ENCODE measurements around the gene GNA12. TPM values are rescaled to one million over a fixed set of nuclear protein-coding genes. Genes with fewer than 3 reads are reported as not detected.
A peak's percentile ranks its signal among the peaks of the same experiment; 100 is the strongest.

The GNA12 gene
- total RNA-seq, 2 experiments from 2014 or later, result 14.4 to 18.6 TPM

- H3K9me3 Mint-ChIP-seq (ENCODE audit: low read depth), result no peaks in the 10 kb centered on the region
- no peaks in the 10 kb centered on the region for H3K4me1 Mint-ChIP-seq
- H3K36me3 Mint-ChIP-seq, result no peaks in the 10 kb centered on the region
- H3K27me3 Mint-ChIP-seq, result no peaks in the 10 kb centered on the region
- H3K4me3 Mint-ChIP-seq, result no peak overlapping the region
- ATAC-seq (no peak), DNase-seq (no peak)
- H3K27ac Mint-ChIP-seq, result no peak overlapping the region
- CTCF ChIA-PET, result interaction anchor here (0.5 kb wide), 1 partner anchor 45 kb away, joined by 4 read pairs; no protein-coding TSS in a partner anchor
Measured at GRCh38 chr7:2807460-2807844, 36.7 kb downstream of the GNA12 start.

GRCh38 chr7:2806571-2806970 lies 37.5 kb downstream of the GNA12 start:
- peaks cover 1% of the 10 kb centered on the region for H3K4me1 Mint-ChIP-seq
- H3K9me3 Mint-ChIP-seq (ENCODE audit: low read depth), result no peaks in the 10 kb centered on the region
- no peak overlapping the region for H3K27ac Mint-ChIP-seq
- no peaks in the 10 kb centered on the region for H3K27me3 Mint-ChIP-seq
- no peaks in the 10 kb centered on the region for H3K36me3 Mint-ChIP-seq
- no peak overlapping the region for H3K4me3 Mint-ChIP-seq
- ATAC-seq (no peak), DNase-seq (no peak)
- CTCF ChIA-PET, result no interaction called here

DNA sequence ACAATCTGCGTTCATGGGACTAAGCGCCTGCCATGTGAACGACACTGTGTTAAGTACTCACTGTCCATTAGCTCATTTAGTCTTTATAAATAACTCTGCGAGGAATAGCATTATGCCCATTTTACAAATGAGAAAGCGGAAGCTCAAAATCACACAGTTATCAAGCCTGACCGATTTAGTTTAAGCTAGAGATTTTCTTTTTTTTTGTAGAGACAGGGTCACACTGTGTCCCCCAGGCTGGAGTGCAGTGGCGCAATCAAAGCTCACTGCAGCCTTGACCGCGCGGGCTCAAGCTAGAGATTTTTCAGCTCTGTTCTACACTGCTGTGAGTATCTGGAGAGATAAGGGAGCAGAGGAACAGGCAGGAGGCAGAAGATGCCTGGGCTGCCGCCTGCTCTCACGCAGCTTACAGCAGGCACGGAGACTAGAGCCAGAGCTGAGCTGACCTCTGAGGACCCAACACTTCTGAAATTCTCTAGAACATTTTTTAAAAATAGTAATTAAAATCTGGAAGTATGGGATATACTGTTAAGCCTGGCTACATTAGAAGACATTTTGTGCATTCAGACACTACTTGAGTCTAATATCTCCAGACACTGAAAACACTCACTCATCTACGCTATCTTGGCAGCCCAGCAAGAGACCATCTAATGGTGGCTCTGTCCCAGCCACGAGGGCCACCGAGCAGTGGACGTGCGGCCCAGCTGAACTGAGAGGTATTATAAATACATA lies 38.7 kb downstream of the GNA12 start:
- DNase-seq (no peak), ATAC-seq (no peak)
- CTCF ChIA-PET, result interaction anchor here (0.6 to 0.8 kb wide), 3 partner anchors 42 to 761 kb away, joined by 3 to 4 read pairs (median 4); no protein-coding TSS in a partner anchor
- H3K4me1 Mint-ChIP-seq, result peaks cover 10% of the 10 kb centered on the region
- H3K36me3 Mint-ChIP-seq, result no peaks in the 10 kb centered on the region
- H3K4me3 Mint-ChIP-seq, result no peak overlapping the region
- no peaks in the 10 kb centered on the region for H3K9me3 Mint-ChIP-seq (ENCODE audit: low read depth)
- H3K27me3 Mint-ChIP-seq, result no peaks in the 10 kb centered on the region
- H3K27ac Mint-ChIP-seq, result peak overlapping the region; percentile 4

GRCh38 chr7:2804227-2804763 lies 39.8 kb downstream of the GNA12 start:
- CTCF ChIA-PET, result interaction anchor here (1.0 kb wide), 1 partner anchor 9 kb away, joined by 5 read pairs; no protein-coding TSS in a partner anchor
- Mint-ChIP-seq H3K4me1 (peaks cover 14% of the 10 kb centered on the region), H3K27me3 (no peaks in the 10 kb centered on the region)

GRCh38 chr7:2803755-2804154 lies 40.4 kb downstream of the GNA12 start:
- ATAC-seq (no peak), DNase-seq (no peak)
- no peaks in the 10 kb centered on the region for H3K27me3 Mint-ChIP-seq
- no peaks in the 10 kb centered on the region for H3K36me3 Mint-ChIP-seq
- peaks cover 14% of the 10 kb centered on the region for H3K4me1 Mint-ChIP-seq
- H3K4me3 Mint-ChIP-seq, result no peak overlapping the region
- CTCF ChIA-PET, result interaction anchor here (1.0 kb wide), 1 partner anchor 8 kb away, joined by 5 read pairs; no protein-coding TSS in a partner anchor
- H3K27ac Mint-ChIP-seq, result no peak overlapping the region
- H3K9me3 Mint-ChIP-seq (ENCODE audit: low read depth), result no peaks in the 10 kb centered on the region

More at GRCh38 chr7:2804227-2804763, 39.8 kb downstream of the GNA12 start:
- no peaks in the 10 kb centered on the region for H3K36me3 Mint-ChIP-seq
- DNase-seq, result peak; percentile 5
- H3K27ac Mint-ChIP-seq, result no peak overlapping the region
- no peaks in the 10 kb centered on the region for H3K9me3 Mint-ChIP-seq (ENCODE audit: low read depth)
- no peak for ATAC-seq
- no peak overlapping the region for H3K4me3 Mint-ChIP-seq

- Mint-ChIP-seq H3K27ac (no peak overlapping the region), H3K36me3 (no peaks in the 10 kb centered on the region), H3K9me3 (ENCODE audit: low read depth) (no peaks in the 10 kb centered on the region), H3K4me1 (peaks cover 14% of the 10 kb centered on the region), H3K27me3 (no peaks in the 10 kb centered on the region), H3K4me3 (no peak overlapping the region)
- CTCF ChIA-PET, result no interaction called here
- DNase-seq (no peak), ATAC-seq (no peak)
Measured at GRCh38 chr7:2803342-2803692, 40.8 kb downstream of the GNA12 start.

GRCh38 chr7:2802504-2803341 lies 41.4 kb downstream of the GNA12 start:
- no peaks in the 10 kb centered on the region for H3K27me3 Mint-ChIP-seq
- peak; percentile 26 for DNase-seq
- no peaks in the 10 kb centered on the region for H3K9me3 Mint-ChIP-seq (ENCODE audit: low read depth)
- ATAC-seq, result no peak
- CTCF ChIA-PET, result no interaction called here
- H3K27ac Mint-ChIP-seq, result no peak overlapping the region
- H3K4me1 Mint-ChIP-seq, result peaks cover 14% of the 10 kb centered on the region
- no peak overlapping the region for H3K4me3 Mint-ChIP-seq
- H3K36me3 Mint-ChIP-seq, result no peaks in the 10 kb centered on the region

DNA sequence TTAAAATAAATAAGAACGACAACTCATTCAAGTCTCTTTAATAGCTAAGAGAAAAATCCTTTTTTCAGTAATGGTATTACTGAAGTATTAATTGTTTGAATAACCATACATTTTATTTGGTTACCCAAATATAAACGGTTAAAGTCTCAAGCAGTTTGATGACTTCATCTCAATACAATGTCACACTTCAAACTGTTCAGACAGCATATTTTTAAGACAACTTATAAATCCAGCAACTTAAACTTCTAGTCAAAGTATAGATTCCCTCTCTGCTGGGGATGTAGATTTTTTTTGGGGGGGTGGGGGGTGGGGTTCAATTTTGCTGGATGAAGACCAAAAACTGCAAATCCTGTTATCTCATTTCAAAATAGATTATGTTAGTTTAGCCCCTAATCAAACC lies 42.0 kb downstream of the GNA12 start:
- H3K27me3 Mint-ChIP-seq, result no peaks in the 10 kb centered on the region
- CTCF ChIA-PET, result no interaction called here
- no peak overlapping the region for H3K4me3 Mint-ChIP-seq
- H3K4me1 Mint-ChIP-seq, result peaks cover 14% of the 10 kb centered on the region
- no peaks in the 10 kb centered on the region for H3K36me3 Mint-ChIP-seq
- no peak for DNase-seq
- H3K27ac Mint-ChIP-seq, result no peak overlapping the region
- no peaks in the 10 kb centered on the region for H3K9me3 Mint-ChIP-seq (ENCODE audit: low read depth)
- no peak for ATAC-seq

GRCh38 chr7:2800931-2801688 lies 43.0 kb downstream of the GNA12 start:
- Mint-ChIP-seq H3K4me3 (no peak overlapping the region), H3K9me3 (ENCODE audit: low read depth) (no peaks in the 10 kb centered on the region), H3K4me1 (peaks cover 14% of the 10 kb centered on the region), H3K27me3 (no peaks in the 10 kb centered on the region), H3K27ac (no peak overlapping the region), H3K36me3 (no peaks in the 10 kb centered on the region)
- CTCF ChIA-PET, result no interaction called here
- DNase-seq (no peak), ATAC-seq (no peak)

GRCh38 chr7:2800220-2800930 lies 43.7 kb downstream of the GNA12 start:
- H3K9me3 Mint-ChIP-seq (ENCODE audit: low read depth), result no peaks in the 10 kb centered on the region
- peaks cover 14% of the 10 kb centered on the region for H3K4me1 Mint-ChIP-seq
- H3K36me3 Mint-ChIP-seq, result no peaks in the 10 kb centered on the region
- DNase-seq, result peak; percentile 1
- no peak overlapping the region for H3K4me3 Mint-ChIP-seq
- no peaks in the 10 kb centered on the region for H3K27me3 Mint-ChIP-seq
- H3K27ac Mint-ChIP-seq, result no peak overlapping the region
- CTCF ChIA-PET, result interaction anchor here (1.4 to 1.8 kb wide), 2 partner anchors 17 to 91 kb away, joined by 3 to 4 read pairs; no protein-coding TSS in a partner anchor
- ATAC-seq, result no peak

DNA sequence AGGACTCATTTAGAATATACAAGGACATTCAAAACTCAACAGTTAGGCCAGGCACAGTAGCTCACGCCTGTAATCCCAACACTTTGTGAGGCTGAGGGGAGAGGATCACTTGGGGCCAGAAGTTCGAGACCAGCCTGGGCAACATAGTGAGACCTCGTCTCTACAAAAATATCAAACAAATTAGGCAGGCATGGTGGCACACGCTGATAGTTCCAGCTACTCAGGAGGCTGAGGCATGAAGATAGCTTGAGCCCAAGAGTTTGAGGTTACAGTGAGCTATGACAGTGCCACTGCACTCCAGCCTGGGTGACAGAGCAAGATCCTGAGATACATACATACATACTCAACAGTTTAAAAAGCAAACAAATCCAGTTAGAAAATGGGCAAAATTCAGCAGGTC lies 44.9 kb downstream of the GNA12 start:
- H3K27ac Mint-ChIP-seq, result no peak overlapping the region
- no peaks in the 10 kb centered on the region for H3K9me3 Mint-ChIP-seq (ENCODE audit: low read depth)
- H3K27me3 Mint-ChIP-seq, result no peaks in the 10 kb centered on the region
- H3K4me3 Mint-ChIP-seq, result no peak overlapping the region
- peaks cover 14% of the 10 kb centered on the region for H3K4me1 Mint-ChIP-seq
- DNase-seq, result peak; percentile 3
- H3K36me3 Mint-ChIP-seq, result peaks cover 3% of the 10 kb centered on the region
- no peak for ATAC-seq
- CTCF ChIA-PET, result interaction anchor here (1.4 to 1.8 kb wide), 2 partner anchors 18 to 90 kb away, joined by 3 to 4 read pairs; no protein-coding TSS in a partner anchor

DNA sequence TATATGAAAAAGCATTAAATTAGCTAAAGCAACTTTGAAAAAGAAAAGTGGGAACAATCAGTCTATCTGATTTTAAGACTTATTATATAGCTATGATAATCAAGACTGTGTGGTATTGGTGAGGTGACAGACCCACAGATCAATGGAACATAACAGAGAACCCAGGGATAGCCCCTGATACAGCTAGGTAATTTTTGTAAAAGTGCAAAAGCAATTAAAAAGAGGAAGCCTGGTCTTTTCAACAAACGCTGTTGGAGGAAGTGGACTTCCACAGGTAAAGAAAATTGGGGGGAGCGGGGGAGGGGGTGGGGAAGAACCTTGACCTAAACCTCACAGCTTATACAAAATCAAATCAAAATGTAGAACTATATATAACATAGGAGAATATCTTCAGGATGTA lies 45.4 kb downstream of the GNA12 start:
- CTCF ChIA-PET, result interaction anchor here (1.8 kb wide), 1 partner anchor 19 kb away, joined by 4 read pairs; no protein-coding TSS in a partner anchor
- DNase-seq (no peak), ATAC-seq (no peak)
- H3K4me1 Mint-ChIP-seq, result peaks cover 14% of the 10 kb centered on the region
- no peaks in the 10 kb centered on the region for H3K9me3 Mint-ChIP-seq (ENCODE audit: low read depth)
- H3K36me3 Mint-ChIP-seq, result peaks cover 7% of the 10 kb centered on the region
- no peak overlapping the region for H3K27ac Mint-ChIP-seq
- no peak overlapping the region for H3K4me3 Mint-ChIP-seq
- no peaks in the 10 kb centered on the region for H3K27me3 Mint-ChIP-seq

Measured in activated CD8-positive, alpha-beta memory T cell treated with anti-CD3 and anti-CD28 coated beads, Interleukin-2, amount 10 ng/mL, durations not matched to agents 7 days and 5 days (primary cell).